ENCODE data around the gene MNT.

The MNT gene

DNA sequence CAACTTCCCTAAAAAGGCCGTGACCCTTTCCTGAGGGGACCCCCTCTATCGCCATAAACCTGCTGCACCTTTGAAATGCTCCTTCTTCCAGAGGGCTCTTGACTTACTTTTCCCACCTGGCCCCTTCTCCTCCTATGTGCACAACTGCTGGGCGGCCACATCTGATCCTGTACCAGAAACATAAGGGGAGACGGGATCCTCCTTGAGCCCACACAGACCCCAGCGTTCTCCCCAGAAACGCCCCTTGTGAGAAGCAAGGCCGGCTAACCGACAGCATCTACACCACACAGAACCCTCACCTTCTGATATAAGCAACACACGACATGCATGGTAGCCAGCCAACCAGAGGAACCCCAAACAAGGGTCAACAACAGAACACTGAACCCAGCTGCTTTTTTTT lies 14.2 kb upstream of the MNT start:
- TF ChIP-seq POLR2A (IDR thresholded peaks at IDR 0.05; ENCODE audit: extremely low read depth, insufficient read length) (no peak), MYC (IDR thresholded peaks at IDR 0.05; ENCODE audit: low read depth, low read length) (no peak)
- TF ChIP-seq, protein P1, sequence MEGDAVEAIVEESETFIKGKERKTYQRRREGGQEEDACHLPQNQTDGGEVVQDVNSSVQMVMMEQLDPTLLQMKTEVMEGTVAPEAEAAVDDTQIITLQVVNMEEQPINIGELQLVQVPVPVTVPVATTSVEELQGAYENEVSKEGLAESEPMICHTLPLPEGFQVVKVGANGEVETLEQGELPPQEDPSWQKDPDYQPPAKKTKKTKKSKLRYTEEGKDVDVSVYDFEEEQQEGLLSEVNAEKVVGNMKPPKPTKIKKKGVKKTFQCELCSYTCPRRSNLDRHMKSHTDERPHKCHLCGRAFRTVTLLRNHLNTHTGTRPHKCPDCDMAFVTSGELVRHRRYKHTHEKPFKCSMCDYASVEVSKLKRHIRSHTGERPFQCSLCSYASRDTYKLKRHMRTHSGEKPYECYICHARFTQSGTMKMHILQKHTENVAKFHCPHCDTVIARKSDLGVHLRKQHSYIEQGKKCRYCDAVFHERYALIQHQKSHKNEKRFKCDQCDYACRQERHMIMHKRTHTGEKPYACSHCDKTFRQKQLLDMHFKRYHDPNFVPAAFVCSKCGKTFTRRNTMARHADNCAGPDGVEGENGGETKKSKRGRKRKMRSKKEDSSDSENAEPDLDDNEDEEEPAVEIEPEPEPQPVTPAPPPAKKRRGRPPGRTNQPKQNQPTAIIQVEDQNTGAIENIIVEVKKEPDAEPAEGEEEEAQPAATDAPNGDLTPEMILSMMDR (IDR thresholded peaks at IDR 0.05; ENCODE audit: low read depth, low read length), result no peak
- TF ChIP-seq, protein P2, sequence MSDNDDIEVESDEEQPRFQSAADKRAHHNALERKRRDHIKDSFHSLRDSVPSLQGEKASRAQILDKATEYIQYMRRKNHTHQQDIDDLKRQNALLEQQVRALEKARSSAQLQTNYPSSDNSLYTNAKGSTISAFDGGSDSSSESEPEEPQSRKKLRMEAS (IDR thresholded peaks at IDR 0.05; ENCODE audit: low read depth, low read length), result no peak
- DNase-seq (ENCODE audit: low read depth), result no peak
- H3K4me3 ChIP-seq (ENCODE audit: low read depth, low read length), result no peak overlapping the region

DNA sequence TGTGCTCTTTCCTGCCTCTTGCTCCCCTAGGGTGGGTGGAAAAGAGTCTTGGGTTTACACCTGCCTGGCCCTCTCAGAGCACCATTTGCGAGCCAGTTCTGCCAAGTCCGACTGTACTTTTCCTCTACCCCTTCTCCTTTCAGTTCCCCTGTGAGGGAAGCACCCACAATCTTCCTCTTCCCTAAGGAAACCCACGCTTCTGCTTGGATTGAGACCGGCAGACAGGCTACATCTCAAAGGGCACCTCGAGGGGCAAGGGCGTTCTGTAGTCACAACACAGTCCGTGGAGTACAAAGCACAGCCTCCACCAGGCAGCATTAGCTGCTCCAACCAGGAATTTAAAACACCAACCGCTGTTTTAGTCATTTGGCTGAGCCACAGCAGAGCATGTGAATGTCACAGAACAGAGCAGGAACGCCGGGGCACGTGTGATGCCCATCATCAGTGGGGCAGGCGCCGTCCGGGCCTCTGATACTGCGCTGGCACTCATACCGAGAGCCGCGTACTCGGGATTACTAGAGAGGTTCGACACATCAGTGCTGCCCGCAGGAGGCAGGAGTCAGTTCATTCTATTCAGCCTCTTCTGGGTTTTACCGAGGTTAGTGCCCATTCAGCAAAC lies 13.7 kb upstream of the MNT start:
- DNase-seq (ENCODE audit: low read depth), result no peak
- no peak overlapping the region for H3K4me3 ChIP-seq (ENCODE audit: low read depth, low read length)
- TF ChIP-seq POLR2A (IDR thresholded peaks at IDR 0.05; ENCODE audit: extremely low read depth, insufficient read length), result no peak
- TF ChIP-seq, protein P1 (IDR thresholded peaks at IDR 0.05; ENCODE audit: low read depth, low read length), result no peak
- no peak for TF ChIP-seq MYC (IDR thresholded peaks at IDR 0.05; ENCODE audit: low read depth, low read length)
- TF ChIP-seq, protein P2 (IDR thresholded peaks at IDR 0.05; ENCODE audit: low read depth, low read length), result no peak

DNA sequence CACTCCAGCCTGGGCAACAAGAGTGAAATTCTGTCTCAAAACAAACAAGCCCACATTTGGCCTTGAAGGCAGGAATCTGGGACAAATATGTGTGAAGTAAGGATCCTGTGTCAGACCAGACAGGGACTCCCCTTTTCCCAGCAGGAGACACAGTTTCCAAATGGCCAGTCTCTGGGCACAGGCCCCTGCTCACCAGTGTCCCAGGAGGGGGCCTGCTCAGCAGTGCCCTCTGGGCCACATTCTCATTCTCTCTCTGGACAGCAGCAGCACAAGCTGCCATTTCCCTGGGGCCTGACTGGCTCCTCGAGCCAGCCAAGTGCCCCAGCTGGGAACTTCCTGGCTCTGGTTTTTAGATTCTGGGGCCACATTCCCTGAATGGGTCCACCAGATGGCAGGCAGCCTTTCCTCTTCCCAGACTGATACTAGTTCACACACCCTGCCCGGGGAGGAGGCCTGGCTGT lies 11.7 kb upstream of the MNT start:
- no peak overlapping the region for H3K4me3 ChIP-seq (ENCODE audit: low read depth, low read length)
- no peak for DNase-seq (ENCODE audit: low read depth)
- no peak for TF ChIP-seq MYC (IDR thresholded peaks at IDR 0.05; ENCODE audit: low read depth, low read length)
- TF ChIP-seq, protein P1 (IDR thresholded peaks at IDR 0.05; ENCODE audit: low read depth, low read length), result no peak
- TF ChIP-seq, protein P2 (IDR thresholded peaks at IDR 0.05; ENCODE audit: low read depth, low read length), result no peak
- no peak for TF ChIP-seq POLR2A (IDR thresholded peaks at IDR 0.05; ENCODE audit: extremely low read depth, insufficient read length)

DNA sequence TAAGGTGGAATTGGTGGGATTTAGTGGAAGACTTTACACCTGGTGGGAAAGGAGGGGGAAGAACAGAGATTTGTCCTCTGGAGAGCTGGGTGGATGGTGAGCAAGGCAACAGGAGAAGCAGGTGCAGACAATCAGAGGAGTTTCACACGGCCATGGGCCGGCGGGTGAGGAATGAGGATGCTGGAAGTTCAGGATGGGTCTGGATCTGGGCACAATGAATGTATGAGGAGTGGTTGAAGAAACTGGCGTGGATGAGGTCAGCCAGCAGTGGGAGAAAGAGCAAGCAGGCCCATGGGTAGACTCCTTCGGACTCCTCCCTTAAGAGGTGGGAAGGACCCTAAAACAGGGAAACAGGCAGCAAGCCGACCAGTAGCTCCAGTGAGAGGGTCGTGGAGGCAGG lies 10.1 kb upstream of the MNT start:
- H3K4me3 ChIP-seq (ENCODE audit: low read depth, low read length), result no peak overlapping the region
- DNase-seq (ENCODE audit: low read depth), result no peak
- TF ChIP-seq POLR2A (IDR thresholded peaks at IDR 0.05; ENCODE audit: extremely low read depth, insufficient read length) (no peak), MYC (IDR thresholded peaks at IDR 0.05; ENCODE audit: low read depth, low read length) (no peak)
- TF ChIP-seq, protein P1 (IDR thresholded peaks at IDR 0.05; ENCODE audit: low read depth, low read length), result no peak
- TF ChIP-seq, protein P2 (IDR thresholded peaks at IDR 0.05; ENCODE audit: low read depth, low read length), result no peak

DNA sequence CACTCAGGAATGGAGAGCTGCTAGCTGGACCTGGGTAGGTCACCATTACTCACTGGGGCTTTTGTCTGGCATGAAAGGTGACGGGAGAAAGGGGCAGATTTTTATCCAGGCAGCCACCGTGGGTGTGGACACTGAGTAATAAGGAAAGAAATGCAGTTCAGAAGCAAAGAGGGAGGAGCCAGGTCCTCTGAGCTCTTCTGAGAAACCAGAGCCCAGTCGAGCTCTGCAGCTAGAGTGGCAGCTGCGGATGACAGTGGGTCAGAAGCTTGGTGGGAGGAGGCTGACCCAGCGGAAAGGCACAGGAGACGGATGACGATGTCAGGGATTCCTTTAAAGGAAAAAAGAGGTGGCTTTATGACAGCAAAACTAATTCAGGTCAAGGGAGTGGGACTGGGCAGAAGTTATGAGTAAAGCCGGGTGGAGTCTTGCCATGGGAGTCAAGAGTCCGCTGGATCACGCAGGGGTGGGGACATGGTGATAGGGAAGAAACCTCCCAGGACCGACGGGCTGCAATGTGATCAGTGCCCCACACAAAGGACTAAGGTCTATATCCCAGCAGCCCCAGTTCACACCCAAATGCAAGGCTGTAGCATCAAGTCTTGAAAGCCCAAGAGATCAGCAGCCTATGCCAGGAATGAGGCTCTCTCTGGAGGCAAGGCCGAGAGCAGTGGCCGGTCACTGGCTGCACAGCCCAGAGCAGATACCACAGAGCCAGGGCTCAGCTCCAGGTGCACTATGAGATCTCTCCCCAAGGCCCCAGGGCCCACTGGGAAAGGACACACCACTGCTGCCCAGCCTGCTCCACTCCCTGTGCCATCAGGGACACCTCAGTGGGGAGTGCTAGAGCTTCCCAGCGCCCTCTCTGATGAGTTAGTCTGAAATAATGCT lies 6.3 kb upstream of the MNT start:
- DNase-seq (ENCODE audit: low read depth), result no peak
- no peak for TF ChIP-seq MYC (IDR thresholded peaks at IDR 0.05; ENCODE audit: low read depth, low read length)
- TF ChIP-seq POLR2A (IDR thresholded peaks at IDR 0.05; ENCODE audit: extremely low read depth, insufficient read length), result no peak
- TF ChIP-seq, protein P1 (IDR thresholded peaks at IDR 0.05; ENCODE audit: low read depth, low read length), result no peak
- TF ChIP-seq, protein P2 (IDR thresholded peaks at IDR 0.05; ENCODE audit: low read depth, low read length), result no peak
- no peak overlapping the region for H3K4me3 ChIP-seq (ENCODE audit: low read depth, low read length)

All from NB4 (cell line).